Right ventricle myocardium superior (tissue), 1 donor: Measurements from ENCODE around the gene SLC39A11. TPM values are rescaled to one million over a fixed set of nuclear protein-coding genes. Genes with fewer than 3 reads are reported as not detected.
"Not testable (repeated sequence)": the region's sequence is repeated elsewhere in the genome, so short reads cannot be mapped to it uniquely, and the experiment has no call there.

Source experiments
- ATAC-seq: fragments of 200-7000 bp; cut with Tn5 transposase; one replicate; pipeline ENCODE4 v1.9.1; 2020; ENCODE audit warnings: mild to moderate bottlenecking; ENCODE audit not compliant: poor library complexity
- DNase-seq: peaks from one replicate; pipeline ENCODE4 v3.0.0-alpha.2; 2020
- intact Hi-C: fragments of 100-400 bp; cut with DNase I; formaldehyde crosslinking; loops from one replicate; pipeline ENCODE4 v1.11.2; 2022
- total RNA-seq: library from RNA; stranded (reverse); fragmentation: NEBNext Ultra II Directional; extraction: Animal tissue kit (Norgen Biotek cat#: 25700); gene quantifications from one replicate; pipeline ENCODE4 v1.2.1, GENCODE V29; 2021
- donor health status: DM: no; HTN: yes; CAD: no; lungs with severe emphysema.

Gene SLC39A11
- total RNA-seq, 1 donor from 2014 or later, result 5.5 TPM

- ATAC-seq (no peak), DNase-seq (no peak)
- intact Hi-C loops, result no loop called here
Measured at GRCh38 chr17:72766761-72767356, 325.6 kb downstream of the SLC39A11 start.

DNA sequence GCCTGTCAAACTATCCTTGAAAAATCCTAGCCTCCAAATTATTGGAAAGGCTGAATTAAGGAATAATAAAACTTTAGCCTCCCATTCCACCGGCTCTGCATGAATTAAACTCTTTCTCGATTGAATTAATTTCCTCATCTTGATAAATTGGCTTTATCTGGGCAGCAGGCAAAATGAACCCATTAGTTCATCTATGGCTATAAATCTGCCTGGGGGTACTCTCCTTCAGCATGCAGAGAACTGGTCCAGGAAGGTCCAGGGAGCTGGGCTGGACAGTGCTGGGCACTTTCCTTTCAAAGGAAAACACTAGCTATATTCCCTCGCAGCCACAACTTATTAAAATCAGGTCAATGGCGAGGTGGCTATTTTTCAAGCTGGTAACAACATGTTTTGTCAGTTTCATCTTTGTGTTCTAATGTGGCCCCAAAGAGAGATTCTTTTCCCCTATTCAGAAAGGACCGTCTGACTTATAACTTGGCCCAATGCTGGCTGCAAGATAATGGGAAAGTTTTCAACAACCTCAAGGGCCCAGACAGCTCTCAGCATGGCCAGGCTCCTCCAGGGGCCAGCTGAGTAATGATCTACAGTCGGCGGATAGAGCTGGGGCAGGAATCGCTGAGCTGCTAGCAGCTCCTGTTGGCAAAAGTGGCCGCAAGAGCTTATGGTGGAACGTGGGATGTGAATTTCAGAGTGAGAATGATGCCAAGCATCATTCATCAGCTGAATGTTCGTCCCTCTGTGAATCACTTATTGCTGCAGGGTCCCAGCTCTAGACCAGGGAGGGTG, 326.9 kb downstream of the SLC39A11 start:
- ATAC-seq (no peak), DNase-seq (no peak)
- intact Hi-C loops, result no loop called here

DNA sequence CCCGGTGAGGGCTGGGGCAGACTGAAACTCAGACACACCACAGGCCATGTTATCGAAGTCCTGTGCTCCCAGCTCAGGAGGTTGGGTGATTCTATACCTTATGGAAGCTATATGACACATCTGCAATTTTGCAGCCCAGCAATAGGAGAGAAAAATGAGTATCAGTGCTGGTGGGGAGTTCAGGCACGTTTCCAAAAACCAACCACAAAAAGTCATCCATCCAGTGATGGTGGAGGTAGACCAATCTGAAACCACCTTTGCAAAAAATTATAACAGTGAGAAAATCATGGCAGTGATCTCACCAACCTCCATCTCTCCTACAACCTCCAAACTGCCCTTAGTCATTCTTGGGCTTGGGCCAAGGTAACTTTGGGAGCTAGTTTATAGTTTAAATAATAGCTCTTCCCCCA, 327.9 kb downstream of the SLC39A11 start:
- no peak for DNase-seq
- intact Hi-C loops, result no loop called here
- ATAC-seq, result no peak

DNA sequence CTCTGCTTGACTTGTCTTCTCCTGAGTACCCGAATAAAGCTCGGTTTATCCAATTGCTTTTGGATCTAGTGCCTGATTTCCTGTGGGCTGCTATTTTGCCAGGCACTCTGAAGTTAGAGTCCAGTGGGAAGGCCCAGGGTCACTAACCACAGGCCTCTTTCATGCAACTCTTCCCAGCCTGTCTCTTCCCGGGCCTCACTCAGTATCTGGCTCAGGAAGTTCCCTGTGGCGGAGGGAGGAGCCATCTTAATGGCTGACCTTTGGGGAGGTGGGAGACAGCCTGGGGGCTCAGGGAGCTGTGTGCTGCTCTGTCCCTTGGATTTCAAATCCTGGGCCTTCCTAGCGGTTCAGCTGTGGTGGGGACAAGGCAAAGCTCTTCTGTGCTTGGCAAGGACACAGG, 328.5 kb downstream of the SLC39A11 start:
- DNase-seq (no peak), ATAC-seq (no peak)
- intact Hi-C loops, result no loop called here

- intact Hi-C loops, ATAC-seq, DNase-seq: not testable (repeated sequence)
Measured at GRCh38 chr17:72761893-72762575, 330.5 kb downstream of the SLC39A11 start.

- ATAC-seq (no peak), DNase-seq (no peak)
- intact Hi-C loops, result no loop called here
Measured at GRCh38 chr17:72761431-72761830, 331.1 kb downstream of the SLC39A11 start.

DNA sequence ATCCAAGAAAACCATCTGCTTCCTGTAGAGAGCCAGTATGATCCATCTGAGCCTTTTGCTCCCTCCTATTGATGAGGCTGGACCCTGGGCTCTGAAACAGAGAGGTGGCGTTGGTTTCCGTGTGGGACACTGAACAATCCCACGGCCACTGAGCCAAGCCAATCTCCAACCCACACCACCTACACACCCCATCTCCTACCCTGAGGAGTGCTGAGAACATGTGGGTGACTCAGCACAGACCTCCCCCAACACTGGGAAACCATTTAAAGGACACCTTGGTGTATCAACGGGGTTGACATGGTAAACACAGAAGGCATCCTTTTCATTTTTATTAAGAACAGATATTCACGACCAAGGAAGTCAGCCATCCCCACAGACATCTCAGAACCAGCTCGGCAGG, 332.1 kb downstream of the SLC39A11 start:
- no peak for ATAC-seq
- intact Hi-C loops, result no loop called here
- DNase-seq, result no peak

DNA sequence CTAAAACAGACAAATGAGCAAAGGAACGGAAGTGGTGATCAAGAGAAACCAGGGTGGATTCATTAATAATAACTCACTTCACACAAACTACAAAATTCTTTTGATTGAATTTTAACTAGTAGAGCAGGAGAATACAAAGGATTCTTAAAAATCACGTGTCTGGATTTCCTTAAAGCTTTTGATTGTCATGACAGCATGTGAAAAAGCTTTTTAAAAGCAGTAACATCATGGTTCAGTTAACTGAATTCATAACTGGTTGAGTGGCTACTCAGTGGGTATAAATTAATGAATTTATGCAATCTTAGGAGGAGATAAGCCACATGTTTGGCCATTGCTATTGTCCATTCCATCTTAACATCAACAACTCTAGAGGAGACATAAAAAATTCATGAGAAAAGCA, 333.2 kb downstream of the SLC39A11 start:
- intact Hi-C loops, result no loop called here
- no peak for ATAC-seq
- DNase-seq, result no peak

DNA sequence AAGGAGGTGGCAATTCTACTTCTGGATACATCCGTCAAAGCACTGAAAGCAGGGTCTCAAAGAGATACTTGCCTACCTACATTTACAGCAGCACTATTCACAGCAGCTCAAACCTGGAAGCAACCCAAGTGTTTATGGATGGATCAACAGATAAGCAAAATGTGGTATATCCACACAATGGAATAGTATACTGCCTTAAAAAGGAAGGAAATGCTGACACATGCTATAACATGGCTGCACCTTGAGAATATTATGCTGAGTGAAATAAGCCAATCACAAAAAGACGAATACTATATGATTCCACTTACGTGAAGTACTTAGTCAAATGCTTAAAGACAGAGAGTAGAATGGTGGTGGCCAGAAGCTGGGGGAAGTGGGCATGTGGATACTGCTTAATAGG, 336.2 kb downstream of the SLC39A11 start:
- no peak for ATAC-seq
- no peak for DNase-seq
- intact Hi-C loops, result no loop called here

DNA sequence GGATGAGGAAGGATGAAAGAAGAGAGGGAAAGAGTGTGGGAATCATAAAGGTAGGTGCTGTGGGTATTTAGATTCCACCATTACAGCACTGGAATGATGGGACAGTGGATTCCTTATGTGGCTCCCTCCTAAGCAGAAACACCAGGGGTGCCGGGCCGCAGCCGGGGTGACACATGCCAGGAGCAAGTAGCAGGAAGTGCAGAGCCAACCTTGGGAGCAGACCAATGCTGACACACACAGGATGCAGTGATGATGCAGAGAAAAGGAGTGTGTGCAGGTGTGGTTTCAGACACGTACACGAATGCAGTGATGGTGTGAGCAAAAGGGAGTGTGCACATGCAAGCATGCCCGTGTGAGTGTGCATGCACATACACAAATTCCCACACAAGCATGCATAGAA, 338.0 kb downstream of the SLC39A11 start:
- intact Hi-C loops, result no loop called here
- ATAC-seq, result no peak

GRCh38 chr17:72751746-72752145, 340.7 kb downstream of the SLC39A11 start:
- ATAC-seq (no peak), DNase-seq (no peak)
- intact Hi-C loops, result no loop called here

More for the DNA sequence above, 338.0 kb downstream of the SLC39A11 start:
- no peak for DNase-seq

DNA sequence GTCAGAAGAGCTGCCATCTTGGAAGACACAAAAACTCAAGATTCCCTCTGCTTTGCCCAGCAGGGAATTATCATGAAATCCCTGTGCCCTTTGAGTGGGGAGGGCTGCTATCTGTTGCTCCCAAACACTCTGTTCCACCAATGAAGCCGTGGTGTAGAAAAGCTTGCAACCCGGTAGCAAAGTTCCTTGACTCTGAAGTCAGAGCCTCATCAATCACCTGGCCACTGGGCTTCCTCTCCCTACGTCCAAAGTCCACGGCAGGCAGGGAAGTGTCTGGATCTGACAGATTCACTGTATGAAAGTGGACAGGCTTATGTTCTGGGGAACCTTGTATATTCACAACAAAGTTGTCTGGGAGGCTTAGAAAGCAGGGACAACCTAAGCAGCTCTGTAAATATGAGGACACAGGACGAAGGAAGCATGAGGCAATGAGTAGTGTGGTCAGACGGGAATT, 343.3 kb downstream of the SLC39A11 start:
- ATAC-seq (no peak), DNase-seq (no peak)
- intact Hi-C loops, result no loop called here

- intact Hi-C loops, result no loop called here
- no peak for ATAC-seq
- no peak for DNase-seq
Measured at GRCh38 chr17:72747501-72747900, 345.0 kb downstream of the SLC39A11 start.

GRCh38 chr17:72745241-72745640, 347.2 kb downstream of the SLC39A11 start:
- intact Hi-C loops, result no loop called here

DNA sequence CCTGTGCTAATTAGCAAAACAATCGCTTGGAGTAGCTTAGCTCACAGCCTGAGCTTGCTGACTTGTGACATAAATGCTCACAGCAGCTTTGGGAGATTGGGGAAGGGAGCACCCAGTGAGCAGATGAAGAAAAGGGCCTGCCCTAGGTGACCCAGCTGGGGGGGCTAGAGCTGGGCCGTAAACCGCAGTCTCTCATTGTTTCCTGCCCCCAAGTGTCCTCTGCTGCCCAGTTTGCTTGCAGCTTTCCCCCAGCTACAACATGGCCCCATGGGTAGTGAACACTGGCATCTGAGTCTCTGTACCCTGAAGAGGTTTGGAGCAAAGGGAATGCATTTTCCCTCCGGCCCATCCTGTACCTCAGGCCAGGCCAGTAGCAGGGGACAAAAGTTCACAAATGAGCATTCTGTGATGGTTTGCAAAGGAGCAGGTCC, 349.4 kb downstream of the SLC39A11 start:
- ATAC-seq, result no peak
- intact Hi-C loops, result no loop called here
- no peak for DNase-seq

More at GRCh38 chr17:72745241-72745640, 347.2 kb downstream of the SLC39A11 start:
- DNase-seq (no peak), ATAC-seq (no peak)

DNA sequence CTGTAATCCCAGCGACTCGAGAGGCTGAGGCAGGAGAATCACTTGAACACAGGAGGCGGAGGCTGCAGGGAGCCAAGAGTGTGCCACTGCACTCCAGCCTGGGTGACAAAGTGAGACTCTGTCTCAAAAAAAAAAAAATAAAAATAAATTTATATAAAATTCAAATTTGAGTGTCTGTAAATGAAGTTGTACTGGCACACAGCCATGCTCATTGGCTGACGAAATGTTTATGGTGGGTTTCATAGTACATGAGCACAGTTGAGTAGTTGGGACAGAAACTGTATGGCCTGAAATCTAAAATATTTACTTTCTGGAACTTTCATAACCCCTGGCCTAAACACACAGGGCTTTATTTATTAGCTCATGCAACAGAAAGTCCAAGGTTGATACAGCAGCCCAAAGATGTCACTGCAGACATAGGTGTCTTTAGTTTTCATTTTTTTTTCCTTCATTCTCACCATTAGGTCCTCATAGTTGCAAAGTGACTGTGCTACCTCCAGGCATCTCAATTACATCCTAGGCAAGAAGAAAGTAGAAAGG, 355.3 kb downstream of the SLC39A11 start:
- intact Hi-C loops, result no loop called here
- no peak for DNase-seq
- no peak for ATAC-seq

GRCh38 chr17:72735592-72735991, 356.9 kb downstream of the SLC39A11 start:
- ATAC-seq, result no peak
- DNase-seq, result no peak
- intact Hi-C loops, result no loop called here

DNA sequence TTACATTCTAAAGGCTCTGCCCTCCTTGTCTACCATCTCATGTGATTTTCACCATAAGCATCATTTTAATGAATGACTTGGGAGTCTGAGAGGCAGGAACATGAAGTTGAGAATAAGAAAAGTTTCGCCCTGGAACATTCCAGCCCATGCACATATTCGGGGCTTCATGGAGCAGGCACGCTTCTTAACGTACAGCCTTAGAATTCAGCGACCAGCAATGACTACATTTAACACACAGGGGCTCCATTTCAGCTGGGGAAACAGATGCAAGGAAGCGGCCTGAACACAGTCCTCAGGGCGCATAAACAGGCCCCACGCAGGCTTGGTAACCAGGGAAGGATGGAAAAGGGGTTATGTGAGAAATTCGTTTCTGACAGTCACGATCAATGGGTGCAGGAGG, 357.4 kb downstream of the SLC39A11 start:
- intact Hi-C loops, result no loop called here
- DNase-seq (no peak), ATAC-seq (no peak)

GRCh38 chr17:72734613-72735012, 357.9 kb downstream of the SLC39A11 start:
- ATAC-seq (no peak), DNase-seq (no peak)
- intact Hi-C loops, result no loop called here
